Measurements from ENCODE around the gene B3GAT2. TPM values are rescaled to one million over a fixed set of nuclear protein-coding genes. Genes with fewer than 3 reads are reported as not detected.

The B3GAT2 gene
- total and polyA plus RNA-seq, 2 of the 13 experiments (the other 11 are each of a cell fraction or from before 2014, with no cell fraction given), result 0.01 to 0.02 TPM

DNA sequence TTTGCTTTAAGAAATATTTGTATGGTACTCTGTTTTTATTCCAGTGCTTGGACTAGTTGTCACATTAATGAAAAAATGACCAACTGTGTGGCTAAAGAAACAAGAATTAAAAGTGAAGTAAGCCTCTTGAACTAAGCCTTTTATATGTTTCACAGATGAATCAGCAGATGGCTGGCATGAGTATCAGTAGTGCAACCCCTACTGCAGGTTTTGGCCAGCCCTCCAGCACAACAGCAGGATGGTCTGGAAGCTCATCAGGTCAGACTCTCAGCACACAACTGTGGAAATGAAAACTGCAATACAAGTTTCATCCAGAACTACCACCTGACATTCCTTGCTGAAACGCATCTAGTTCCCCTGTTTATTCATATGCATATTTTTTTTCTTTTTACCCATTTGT, 96.8 kb downstream of the B3GAT2 start:
- H3K79me2 ChIP-seq (ENCODE audit: insufficient read depth, low read length), result no peaks in the 10 kb centered on the region
- 88% methylated on average over 1 of the region's 1 CpG for WGBS (ENCODE audit: low lambda C conversion rate)
- no peak overlapping the region for H3K4me3 ChIP-seq (replicated peaks in 1 of 3; ENCODE audit: insufficient read depth in 1 of 3, low read depth in 2 of 3, low read length in 3 of 3)
- FAIRE-seq, result no peak
- H3K36me3 ChIP-seq (replicated peaks in 1 of 2; ENCODE audit: control insufficient read depth in 1 of 2, insufficient read depth in 2 of 2, low read length in 2 of 2), result peaks cover 3 to 24% of the 10 kb centered on the region in 2 experiments; a peak in 3 of 5 replicates
- no peak overlapping the region for H2AFZ ChIP-seq (ENCODE audit: low read length)
- H3K27ac ChIP-seq (ENCODE audit: extremely low read length, insufficient read depth, low read length), result no peak overlapping the region
- in situ Hi-C loops (cut with HindIII; ENCODE audit: extremely low pct_ligation_motif_present, low pct_unique_long_range_greater_than_20kb) (no loop called here), intact Hi-C loops (cut with micrococcal nuclease; ENCODE audit: unreplicated experiment) (no loop called here)
- no peaks in the 10 kb centered on the region for H3K4me1 ChIP-seq (ENCODE audit: insufficient read depth, low read length)
- no peak for DNase-seq (ENCODE audit: low spot score)
- no peaks in the 10 kb centered on the region for H3K27me3 ChIP-seq (ENCODE audit: control insufficient read depth in 1 of 2, insufficient read depth in 2 of 2, low read length in 2 of 2)
- no peak overlapping the region for H3K9ac ChIP-seq (ENCODE audit: insufficient read depth, low read depth, low read length)
- peaks cover 2% of the 10 kb centered on the region; the same call in 1 of the 2 replicates for H4K20me1 ChIP-seq (ENCODE audit: insufficient read depth, low read length)
- H3K4me2 ChIP-seq (ENCODE audit: low read depth, low read length), result no peak overlapping the region
- ChIA-PET CTCF (ENCODE audit: low intra/inter-chr PET ratio, low total read pairs) (no interaction called here), POLR2A (no interaction called here)
- H3K9me3 ChIP-seq (ENCODE audit: low read length), result no peaks in the 10 kb centered on the region
- no peak for TF ChIP-seq KDM5B (CRISPR knock-in tag; IDR thresholded peaks at IDR 0.05; ENCODE audit: borderline replicate concordance)
- TF ChIP-seq, protein P1, sequence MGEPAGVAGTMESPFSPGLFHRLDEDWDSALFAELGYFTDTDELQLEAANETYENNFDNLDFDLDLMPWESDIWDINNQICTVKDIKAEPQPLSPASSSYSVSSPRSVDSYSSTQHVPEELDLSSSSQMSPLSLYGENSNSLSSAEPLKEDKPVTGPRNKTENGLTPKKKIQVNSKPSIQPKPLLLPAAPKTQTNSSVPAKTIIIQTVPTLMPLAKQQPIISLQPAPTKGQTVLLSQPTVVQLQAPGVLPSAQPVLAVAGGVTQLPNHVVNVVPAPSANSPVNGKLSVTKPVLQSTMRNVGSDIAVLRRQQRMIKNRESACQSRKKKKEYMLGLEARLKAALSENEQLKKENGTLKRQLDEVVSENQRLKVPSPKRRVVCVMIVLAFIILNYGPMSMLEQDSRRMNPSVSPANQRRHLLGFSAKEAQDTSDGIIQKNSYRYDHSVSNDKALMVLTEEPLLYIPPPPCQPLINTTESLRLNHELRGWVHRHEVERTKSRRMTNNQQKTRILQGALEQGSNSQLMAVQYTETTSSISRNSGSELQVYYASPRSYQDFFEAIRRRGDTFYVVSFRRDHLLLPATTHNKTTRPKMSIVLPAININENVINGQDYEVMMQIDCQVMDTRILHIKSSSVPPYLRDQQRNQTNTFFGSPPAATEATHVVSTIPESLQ (CRISPR knock-in tag; conservative IDR thresholded peaks at IDR 0.05), result no peak
- TF ChIP-seq, protein P2, sequence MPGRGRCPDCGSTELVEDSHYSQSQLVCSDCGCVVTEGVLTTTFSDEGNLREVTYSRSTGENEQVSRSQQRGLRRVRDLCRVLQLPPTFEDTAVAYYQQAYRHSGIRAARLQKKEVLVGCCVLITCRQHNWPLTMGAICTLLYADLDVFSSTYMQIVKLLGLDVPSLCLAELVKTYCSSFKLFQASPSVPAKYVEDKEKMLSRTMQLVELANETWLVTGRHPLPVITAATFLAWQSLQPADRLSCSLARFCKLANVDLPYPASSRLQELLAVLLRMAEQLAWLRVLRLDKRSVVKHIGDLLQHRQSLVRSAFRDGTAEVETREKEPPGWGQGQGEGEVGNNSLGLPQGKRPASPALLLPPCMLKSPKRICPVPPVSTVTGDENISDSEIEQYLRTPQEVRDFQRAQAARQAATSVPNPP (CRISPR knock-in tag; IDR thresholded peaks at IDR 0.05), result no peak
- no peak for TF ChIP-seq ZMYM4 (CRISPR knock-in tag; IDR thresholded peaks at IDR 0.05)
- no peak for TF ChIP-seq MAFF (IDR thresholded peaks at IDR 0.05; ENCODE audit: low read depth, low read length)
- no peak for TF ChIP-seq ZNF775 (CRISPR knock-in tag; IDR thresholded peaks at IDR 0.05; ENCODE audit: borderline replicate concordance)
- BruUV-seq (replicated peaks), result no TSS peak
- ATAC-seq, result no peak

Measured in HepG2 (cell line).